GM18505 (cell line): ENCODE results near the gene VSTM4.

Experiments used
- ATAC-seq: cut with Tn5 transposase; IDR thresholded peaks from one replicate; pipeline ENCODE4 v1.9.1; 2021; ENCODE audit not compliant: unreplicated experiment
- POLR2A ChIP-seq: IDR thresholded peaks from 4 replicates; pipeline ENCODE4 v1.6.1; 2011; ENCODE audit warnings: borderline replicate concordance; ENCODE audit not compliant: insufficient read depth, insufficient read length; ENCODE audit errors: extremely low read depth

VSTM4 gene

DNA sequence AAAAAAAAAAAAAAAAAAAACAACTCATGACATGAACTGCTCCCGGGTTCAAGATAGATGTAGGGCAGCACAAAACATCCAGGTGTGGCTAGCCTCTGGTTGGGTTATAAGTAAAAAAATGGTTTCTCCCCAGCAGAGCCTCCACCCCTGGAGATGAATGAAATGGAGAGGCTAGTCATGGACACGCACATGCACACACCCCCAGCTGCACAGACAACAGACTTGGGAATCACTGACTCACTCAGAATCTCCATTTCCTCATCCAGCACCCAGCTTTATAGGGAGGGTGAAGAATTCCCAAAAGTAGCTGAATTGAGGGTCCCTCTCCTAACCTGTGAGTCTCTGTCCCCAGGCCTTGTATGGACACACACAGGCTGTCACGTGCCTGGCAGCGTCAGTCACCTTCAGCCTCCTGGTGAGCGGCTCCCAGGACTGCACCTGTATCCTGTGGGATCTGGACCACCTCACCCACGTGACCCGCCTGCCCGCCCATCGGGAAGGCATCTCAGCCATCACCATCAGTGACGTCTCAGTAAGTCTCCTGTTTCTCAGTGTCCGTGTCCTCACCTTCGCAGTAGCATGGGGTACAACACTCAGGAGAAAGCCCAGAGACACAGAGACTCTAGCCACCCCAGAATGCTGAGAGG, 140.7 kb downstream of the VSTM4 start:
- TF ChIP-seq POLR2A: no peak
- ATAC-seq: no peak

- no peak for TF ChIP-seq POLR2A
- no peak for ATAC-seq
Measured at GRCh38 chr10:48973065-48973464, 142.3 kb downstream of the VSTM4 start.

GRCh38 chr10:48970654-48971053, 144.7 kb downstream of the VSTM4 start:
- TF ChIP-seq POLR2A: no peak
- no peak for ATAC-seq

GRCh38 chr10:48970046-48970445, 145.3 kb downstream of the VSTM4 start:
- no peak for ATAC-seq
- TF ChIP-seq POLR2A: no peak

GRCh38 chr10:48968036-48968435, 147.3 kb downstream of the VSTM4 start:
- ATAC-seq: no peak
- TF ChIP-seq POLR2A: no peak

DNA sequence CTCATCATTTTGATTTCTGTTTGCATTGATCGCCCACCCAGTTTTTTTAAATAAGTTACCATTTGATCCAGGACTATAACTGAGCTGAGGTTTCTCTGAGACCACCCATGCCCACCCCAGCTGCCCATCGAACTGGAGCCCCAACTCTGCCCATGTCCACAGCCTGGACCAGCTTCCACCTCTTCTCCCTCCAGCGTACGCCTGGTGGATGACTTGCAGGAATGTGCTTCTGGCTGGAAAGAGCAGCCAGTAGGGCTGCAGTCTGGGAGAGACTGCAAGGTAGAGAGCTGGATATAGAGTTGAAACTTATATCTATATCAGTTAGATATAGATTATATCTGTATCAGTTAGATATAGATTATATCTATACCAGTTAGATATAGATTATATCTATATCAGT, 149.9 kb downstream of the VSTM4 start:
- TF ChIP-seq POLR2A: no peak
- ATAC-seq: no peak
